Measurements from ENCODE around the gene ATF7IP2. TPM values are rescaled to one million over a fixed set of nuclear protein-coding genes. Genes with fewer than 3 reads are reported as not detected.
A peak's percentile ranks its signal among the peaks of the same experiment; 100 is the strongest.
"Not testable (repeated sequence)": the region's sequence is repeated elsewhere in the genome, so short reads cannot be mapped to it uniquely, and the experiment has no call there.

The ATF7IP2 gene
- total RNA-seq, 1 donor from 2014 or later = 12.3 TPM

DNA sequence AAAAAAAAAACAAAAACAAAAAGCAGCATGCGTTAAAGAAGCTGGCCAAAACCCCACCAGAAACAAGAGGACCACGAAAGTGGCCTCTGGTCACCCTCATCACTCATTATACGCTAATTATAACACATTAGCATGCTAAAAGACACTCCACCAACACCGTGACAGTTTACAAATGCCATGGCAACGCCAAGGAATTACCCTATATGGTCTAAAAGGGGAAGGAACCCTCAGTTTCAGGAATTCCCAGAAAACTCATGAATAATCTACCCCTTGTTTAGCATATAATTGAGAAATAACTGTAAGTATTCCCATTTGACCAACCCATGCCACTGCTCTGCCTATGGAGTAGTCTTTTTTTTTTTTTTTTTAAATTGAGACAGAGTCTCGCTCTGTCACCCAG, 116.9 kb downstream of the ATF7IP2 start:
- TF ChIP-seq, protein P1, sequence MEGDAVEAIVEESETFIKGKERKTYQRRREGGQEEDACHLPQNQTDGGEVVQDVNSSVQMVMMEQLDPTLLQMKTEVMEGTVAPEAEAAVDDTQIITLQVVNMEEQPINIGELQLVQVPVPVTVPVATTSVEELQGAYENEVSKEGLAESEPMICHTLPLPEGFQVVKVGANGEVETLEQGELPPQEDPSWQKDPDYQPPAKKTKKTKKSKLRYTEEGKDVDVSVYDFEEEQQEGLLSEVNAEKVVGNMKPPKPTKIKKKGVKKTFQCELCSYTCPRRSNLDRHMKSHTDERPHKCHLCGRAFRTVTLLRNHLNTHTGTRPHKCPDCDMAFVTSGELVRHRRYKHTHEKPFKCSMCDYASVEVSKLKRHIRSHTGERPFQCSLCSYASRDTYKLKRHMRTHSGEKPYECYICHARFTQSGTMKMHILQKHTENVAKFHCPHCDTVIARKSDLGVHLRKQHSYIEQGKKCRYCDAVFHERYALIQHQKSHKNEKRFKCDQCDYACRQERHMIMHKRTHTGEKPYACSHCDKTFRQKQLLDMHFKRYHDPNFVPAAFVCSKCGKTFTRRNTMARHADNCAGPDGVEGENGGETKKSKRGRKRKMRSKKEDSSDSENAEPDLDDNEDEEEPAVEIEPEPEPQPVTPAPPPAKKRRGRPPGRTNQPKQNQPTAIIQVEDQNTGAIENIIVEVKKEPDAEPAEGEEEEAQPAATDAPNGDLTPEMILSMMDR (IDR thresholded peaks at IDR 0.05) = no peak
- intact Hi-C loops (cut with DNase I) = no loop called here
- ATAC-seq (no peak), DNase-seq (no peak)
- H3K27ac ChIP-seq = no peak overlapping the region
- H3K27me3 ChIP-seq = no peaks in the 10 kb centered on the region
- no peaks in the 10 kb centered on the region for H3K4me1 ChIP-seq
- no peaks in the 10 kb centered on the region for H3K36me3 ChIP-seq
- no peaks in the 10 kb centered on the region for H3K9me3 ChIP-seq
- H3K4me3 ChIP-seq = no peak overlapping the region

DNA sequence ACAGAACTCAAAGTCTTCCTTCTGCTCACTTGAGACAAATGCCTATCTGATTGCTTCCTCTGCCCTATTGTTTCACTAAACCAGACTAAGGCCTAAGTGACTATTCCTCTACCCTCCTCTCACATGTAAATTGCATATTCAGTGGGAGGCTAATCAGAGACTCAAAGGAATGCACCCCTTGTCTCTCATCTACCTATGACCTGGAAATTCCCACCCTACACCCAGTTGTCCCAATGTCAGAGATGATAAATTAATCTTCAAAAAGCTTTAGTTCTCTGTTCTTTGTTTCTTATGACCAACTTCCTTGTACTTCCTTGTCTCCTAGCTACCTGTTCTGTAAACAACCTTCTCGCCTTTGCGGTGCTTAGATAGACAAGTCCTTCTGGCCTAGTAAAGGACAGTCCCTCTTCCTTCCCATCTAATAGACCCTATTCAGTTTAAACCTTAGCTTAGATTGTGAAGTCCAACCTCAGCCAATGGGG, 118.6 kb downstream of the ATF7IP2 start:
- H3K27ac ChIP-seq = peak overlapping the region; percentile 19
- no peaks in the 10 kb centered on the region for H3K9me3 ChIP-seq
- DNase-seq = no peak
- ATAC-seq = peak; percentile 29
- no peak overlapping the region for H3K4me3 ChIP-seq
- H3K27me3 ChIP-seq = no peaks in the 10 kb centered on the region
- no peaks in the 10 kb centered on the region for H3K36me3 ChIP-seq
- H3K4me1 ChIP-seq = no peaks in the 10 kb centered on the region
- TF ChIP-seq, protein P1 (IDR thresholded peaks at IDR 0.05) = no peak
- intact Hi-C loops (cut with DNase I) = no loop called here

DNA sequence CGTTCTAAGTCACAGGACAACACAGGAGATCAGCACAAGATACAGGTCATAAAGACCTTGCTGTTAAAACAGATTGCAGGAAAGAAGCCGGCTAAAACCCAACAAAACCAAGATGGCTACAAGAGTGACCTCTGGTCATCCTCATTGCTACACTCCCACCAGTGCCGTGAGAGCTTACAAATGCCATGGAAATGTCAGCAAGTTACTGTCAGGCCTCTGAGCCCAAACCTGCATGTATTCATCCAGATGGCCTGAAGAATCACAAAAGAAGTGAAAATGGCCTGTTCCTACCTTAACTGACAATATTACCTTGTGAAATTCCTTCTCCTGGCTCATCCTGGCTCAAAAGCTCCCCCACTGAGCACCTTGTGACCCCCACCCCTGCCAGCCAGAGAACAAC, 119.4 kb downstream of the ATF7IP2 start:
- ATAC-seq; H3K4me1 ChIP-seq; H3K9me3 ChIP-seq; intact Hi-C loops (cut with DNase I); H3K36me3 ChIP-seq; H3K27ac ChIP-seq; H3K4me3 ChIP-seq; DNase-seq; H3K27me3 ChIP-seq: not testable (repeated sequence)

DNA sequence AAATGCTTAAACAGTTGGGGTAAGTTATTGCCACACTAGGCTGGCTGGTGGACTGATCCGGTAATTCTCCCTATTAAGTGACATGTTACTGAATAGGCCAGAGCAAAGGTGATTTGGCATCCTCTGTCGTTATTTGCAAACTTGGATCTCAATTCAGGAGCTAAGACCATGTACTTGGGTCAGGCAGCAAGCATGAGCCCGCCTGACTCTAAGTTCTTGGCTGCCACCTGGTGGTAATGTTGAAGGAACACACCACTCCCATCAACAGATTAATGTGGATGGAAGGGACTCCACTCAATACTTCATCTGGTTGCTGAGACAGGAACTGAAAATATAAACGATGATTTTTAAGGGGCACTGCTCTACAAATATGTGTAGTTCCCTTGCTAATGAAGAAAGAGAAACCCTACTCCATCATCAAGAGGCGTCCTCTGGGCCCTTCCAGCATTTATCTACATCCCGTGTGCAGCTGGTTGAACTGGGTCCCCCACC, 123.7 kb downstream of the ATF7IP2 start:
- Histone ChIP-seq H3K36me3 (no peaks in the 10 kb centered on the region), H3K27ac (no peak overlapping the region), H3K9me3 (no peaks in the 10 kb centered on the region), H3K27me3 (no peaks in the 10 kb centered on the region), H3K4me1 (no peaks in the 10 kb centered on the region), H3K4me3 (no peak overlapping the region)
- peak; percentile 93 for ATAC-seq
- DNase-seq = no peak
- TF ChIP-seq, protein P1 (IDR thresholded peaks at IDR 0.05) = peak; percentile 80
- intact Hi-C loops (cut with DNase I) = loop anchor here (5.0 kb wide), 1 partner anchor 202 kb away; no protein-coding TSS in a partner anchor

DNA sequence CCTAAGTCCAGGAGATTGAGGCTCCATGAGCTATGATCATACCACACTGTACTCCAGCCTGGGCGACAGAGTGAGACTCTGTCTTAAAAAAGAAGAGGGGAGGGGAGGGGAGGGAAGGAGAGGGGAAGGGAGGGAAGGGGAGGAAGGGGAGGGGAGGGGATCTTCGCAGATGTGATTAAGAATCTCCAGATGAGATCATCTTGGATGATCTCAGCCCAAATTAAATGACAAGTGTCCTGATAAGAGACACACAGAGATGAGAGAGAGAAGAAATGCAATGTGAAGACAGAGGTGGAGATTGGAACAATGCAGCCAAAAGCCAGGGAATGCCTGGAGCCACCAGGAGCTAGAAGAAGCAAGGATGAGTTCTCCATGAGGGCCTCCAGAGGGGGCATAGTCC, 124.4 kb downstream of the ATF7IP2 start:
- Histone ChIP-seq H3K9me3 (no peaks in the 10 kb centered on the region), H3K36me3 (no peaks in the 10 kb centered on the region), H3K27ac (no peak overlapping the region), H3K27me3 (no peaks in the 10 kb centered on the region), H3K4me3 (no peak overlapping the region), H3K4me1 (peaks cover 5% of the 10 kb centered on the region)
- DNase-seq (no peak), ATAC-seq (no peak)
- TF ChIP-seq, protein P1 (IDR thresholded peaks at IDR 0.05) = no peak
- intact Hi-C loops (cut with DNase I) = loop anchor here (5.0 kb wide), 1 partner anchor 203 kb away; no protein-coding TSS in a partner anchor

DNA sequence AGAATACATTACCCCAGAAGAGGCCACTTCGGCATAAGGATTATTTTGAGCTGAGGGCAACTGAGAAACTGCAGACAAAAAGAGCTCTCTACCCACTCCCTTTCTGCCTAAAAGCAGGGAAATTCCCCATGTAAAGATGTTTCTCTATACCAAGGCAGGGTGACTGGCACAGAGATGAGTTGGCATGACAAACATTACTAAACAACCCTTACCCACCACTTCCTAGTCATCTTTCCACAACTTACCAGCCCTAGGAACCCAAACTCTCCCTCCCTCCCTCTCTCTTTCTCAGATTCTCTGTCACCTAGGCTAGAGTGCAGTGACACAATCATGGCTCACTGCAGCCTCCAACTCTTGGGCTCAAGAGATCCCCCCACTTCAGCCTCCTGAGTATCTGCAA, 126.0 kb downstream of the ATF7IP2 start:
- intact Hi-C loops (cut with DNase I) = loop anchor here (5.0 kb wide), 1 partner anchor 205 kb away; no protein-coding TSS in a partner anchor
- TF ChIP-seq, protein P1 (IDR thresholded peaks at IDR 0.05) = no peak
- no peaks in the 10 kb centered on the region for H3K36me3 ChIP-seq
- H3K4me1 ChIP-seq = peaks cover 8% of the 10 kb centered on the region
- ATAC-seq (no peak), DNase-seq (no peak)
- no peaks in the 10 kb centered on the region for H3K27me3 ChIP-seq
- H3K27ac ChIP-seq = no peak overlapping the region
- no peak overlapping the region for H3K4me3 ChIP-seq
- H3K9me3 ChIP-seq = no peaks in the 10 kb centered on the region

Data from upper lobe of right lung (tissue), 1 donor.